Melanocyte of skin (primary cell): ENCODE measurements around the gene SPINK5. TPM values are rescaled to one million over a fixed set of nuclear protein-coding genes. Genes with fewer than 3 reads are reported as not detected.

Experiments
- total RNA-seq, 2 donors: library from RNA; depleted of rRNA; stranded (reverse); fragments of >200 nt; gene quantifications; 2 replicates each; pipeline ENCODE4 v1.2.3, GENCODE V29; 2012

Gene SPINK5, protein sequence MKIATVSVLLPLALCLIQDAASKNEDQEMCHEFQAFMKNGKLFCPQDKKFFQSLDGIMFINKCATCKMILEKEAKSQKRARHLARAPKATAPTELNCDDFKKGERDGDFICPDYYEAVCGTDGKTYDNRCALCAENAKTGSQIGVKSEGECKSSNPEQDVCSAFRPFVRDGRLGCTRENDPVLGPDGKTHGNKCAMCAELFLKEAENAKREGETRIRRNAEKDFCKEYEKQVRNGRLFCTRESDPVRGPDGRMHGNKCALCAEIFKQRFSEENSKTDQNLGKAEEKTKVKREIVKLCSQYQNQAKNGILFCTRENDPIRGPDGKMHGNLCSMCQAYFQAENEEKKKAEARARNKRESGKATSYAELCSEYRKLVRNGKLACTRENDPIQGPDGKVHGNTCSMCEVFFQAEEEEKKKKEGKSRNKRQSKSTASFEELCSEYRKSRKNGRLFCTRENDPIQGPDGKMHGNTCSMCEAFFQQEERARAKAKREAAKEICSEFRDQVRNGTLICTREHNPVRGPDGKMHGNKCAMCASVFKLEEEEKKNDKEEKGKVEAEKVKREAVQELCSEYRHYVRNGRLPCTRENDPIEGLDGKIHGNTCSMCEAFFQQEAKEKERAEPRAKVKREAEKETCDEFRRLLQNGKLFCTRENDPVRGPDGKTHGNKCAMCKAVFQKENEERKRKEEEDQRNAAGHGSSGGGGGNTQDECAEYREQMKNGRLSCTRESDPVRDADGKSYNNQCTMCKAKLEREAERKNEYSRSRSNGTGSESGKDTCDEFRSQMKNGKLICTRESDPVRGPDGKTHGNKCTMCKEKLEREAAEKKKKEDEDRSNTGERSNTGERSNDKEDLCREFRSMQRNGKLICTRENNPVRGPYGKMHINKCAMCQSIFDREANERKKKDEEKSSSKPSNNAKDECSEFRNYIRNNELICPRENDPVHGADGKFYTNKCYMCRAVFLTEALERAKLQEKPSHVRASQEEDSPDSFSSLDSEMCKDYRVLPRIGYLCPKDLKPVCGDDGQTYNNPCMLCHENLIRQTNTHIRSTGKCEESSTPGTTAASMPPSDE
- not detected for total RNA-seq

DNA sequence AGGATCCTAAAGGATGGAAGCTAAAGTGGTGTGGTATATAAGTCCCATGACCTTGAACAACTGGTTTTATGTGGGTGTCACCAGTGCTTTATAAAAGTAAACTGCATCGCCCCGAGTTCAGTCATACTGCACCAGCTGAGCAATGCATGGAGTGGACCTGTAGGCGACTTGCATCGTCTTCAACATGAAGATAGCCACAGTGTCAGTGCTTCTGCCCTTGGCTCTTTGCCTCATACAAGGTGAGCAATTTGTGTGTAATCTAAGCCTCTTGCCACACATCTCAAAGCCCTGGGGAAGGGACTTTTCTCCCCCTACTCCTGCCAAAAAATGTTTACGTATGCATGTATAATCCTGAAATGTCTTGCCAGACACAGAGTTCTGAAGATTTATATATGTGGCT is at the start of gene SPINK5:
SPINK5 (plus strand) TSS at position 120 of the 400 bp plus-strand sequence; CDS start at position 185, 65 bp downstream.

DNA sequence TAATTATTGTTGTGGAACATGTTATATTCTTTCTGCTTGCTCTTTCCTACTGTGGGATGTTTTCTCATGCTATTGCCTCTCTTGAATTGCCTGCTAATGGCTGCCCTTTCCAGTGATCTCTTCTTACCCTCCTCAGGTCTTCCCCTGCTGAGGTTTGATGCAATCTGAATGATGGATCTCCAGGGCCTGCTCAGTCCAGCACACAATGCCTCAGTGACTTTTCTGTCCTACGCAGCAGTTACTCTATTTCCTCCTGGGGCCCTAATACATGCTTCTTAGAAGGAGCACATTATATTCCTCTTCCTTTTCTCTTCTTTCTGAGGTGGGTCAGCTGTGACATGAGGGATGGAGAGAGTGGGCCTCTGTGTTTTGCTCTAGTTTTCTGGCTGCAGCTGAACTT is 104.5 kb downstream of the SPINK5 start, which contains the start of gene SPINK14:
SPINK14 (plus strand) TSS at position 301 of the 400 bp plus-strand sequence. CDS start 1,187 bp downstream, outside the sequence.

Other genes starting within 250 kb of the SPINK5 start
- under 1 TPM in 1 of 2 donors, not detected in 1; 1.00 TPM for gene SPINK1, start 232.3 kb upstream of the SPINK5 start, total RNA-seq
- not detected for gene SCGB3A2, start 185.3 kb upstream of the SPINK5 start, total RNA-seq
- not detected for gene C5orf46, start 157.4 kb upstream of the SPINK5 start, total RNA-seq
- gene SPINK14, start 104.6 kb downstream of the SPINK5 start, total RNA-seq, result not detected
- not detected for gene SPINK6, start 139.1 kb downstream of the SPINK5 start, total RNA-seq
- gene MARCOL, start 174.5 kb downstream of the SPINK5 start, total RNA-seq, result not detected
- gene SPINK13, start 204.8 kb downstream of the SPINK5 start, total RNA-seq, result not detected
- gene SPINK7, start 248.4 kb downstream of the SPINK5 start, total RNA-seq, result not detected